K562 (cell line): Measurements from ENCODE around the gene ZDHHC12. TPM values are rescaled to one million over a fixed set of nuclear protein-coding genes. Genes with fewer than 3 reads are reported as not detected.

Experiments
- ETV1 ChIP-seq: fragments of 450-650 bp; conservative IDR thresholded peaks from 2 replicates; pipeline ENCODE4 v1.6.1; 2016; ENCODE audit warnings: missing genetic modification characterization, control low read depth, low read depth, missing compliant biosample characterization
- HDAC1 ChIP-seq, 2 experiments: fragments of 450-650 bp; IDR thresholded peaks; 2 replicates each; pipeline ENCODE4 v1.6.1; 2016 to 2017; ENCODE audit warnings: inconsistent platforms in 1 of 2, mild to moderate bottlenecking in 1 of 2, moderate library complexity in 1 of 2
- MBD2 ChIP-seq: sonication (generic); IDR thresholded peaks from 2 replicates; pipeline ENCODE4 v1.6.1; 2016; ENCODE audit warnings: low read depth, borderline replicate concordance
- NR2C1 ChIP-seq, 2 experiments: fragments of 450-650 bp; IDR thresholded peaks; 2 replicates each; pipeline ENCODE4 v1.6.1; 2017; ENCODE audit warnings: mild to moderate bottlenecking in 2 of 2, antibody characterized with exemption in 1 of 2, inconsistent platforms in 1 of 2, missing compliant biosample characterization in 1 of 2, missing genetic modification characterization in 1 of 2
- RBM17 ChIP-seq: fragments of 200-400 bp; formaldehyde crosslinking; IDR thresholded peaks from 2 replicates; pipeline ENCODE4 v1.6.1; 2017; ENCODE audit warnings: low read depth, mild to moderate bottlenecking, low read length, borderline replicate concordance
- SETDB1 ChIP-seq: IDR thresholded peaks from one replicate; pipeline ENCODE4 v1.6.1; 2012; ENCODE audit warnings: low read length, control low read depth, inconsistent platforms
- SIRT6 ChIP-seq: IDR thresholded peaks from one replicate; pipeline ENCODE4 v1.6.1; 2012; ENCODE audit warnings: low read depth, mild to moderate bottlenecking, control low read depth, inconsistent platforms, low read length, moderate library complexity
- TEAD4 ChIP-seq, 2 experiments: sonication (generic) in 1 of 2; formaldehyde crosslinking in 1 of 2; IDR thresholded peaks; 2 replicates each; pipeline versions ENCODE4 v1.6.1 to v1.8.0; 2012 to 2022; ENCODE audit warnings: borderline replicate concordance in 1 of 2, inconsistent platforms in 1 of 2, low read length in 1 of 2, mild to moderate bottlenecking in 1 of 2, missing genetic modification reagents in 1 of 2
- YBX1 ChIP-seq: fragments of 450-650 bp; IDR thresholded peaks from 2 replicates; pipeline ENCODE4 v1.7.1; 2016; ENCODE audit warnings: mild to moderate bottlenecking
- ZC3H11A ChIP-seq: IDR thresholded peaks from 2 replicates; pipeline ENCODE4 v1.6.1; 2012; ENCODE audit warnings: low read depth, low read length, improper control_type of control experiment
- ZNF592 ChIP-seq: fragments of 450-650 bp; IDR thresholded peaks from 2 replicates; pipeline ENCODE4 v1.6.1; 2017; ENCODE audit warnings: antibody characterized with exemption, mild to moderate bottlenecking
- polyA plus RNA-seq, 8 experiments: library from polyadenylated mRNA; depleted of rRNA in 4 of 8; stranded (reverse) in 5 of 8; unstranded in 3 of 8; fragments of >200 nt; fragmentation: Nextera tagmentation in 2 of 8; fragmentation: Illumina TruSeq in 1 of 8; extraction: Ambion mirVana in 2 of 8; extraction: Trizol in 1 of 8; gene quantifications; 2 replicates each; pipeline versions ENCODE4 v1.2.1 to v1.2.3, GENCODE V29; 2011 to 2014; ENCODE audit warnings: inconsistent platforms in 1 of 8, missing spikeins in 1 of 8
- total RNA-seq, 7 experiments: library from RNA; depleted of rRNA in 6 of 7; stranded (reverse); fragments of >200 nt in 6 of 7; fragmentation: Illumina TruSeq in 2 of 7; extraction: Trizol in 2 of 7; gene quantifications; 2 replicates each; pipeline versions ENCODE4 v1.2.1 to v1.2.3, GENCODE V29; 2011 to 2021; ENCODE audit warnings: low replicate concordance in 1 of 7
- TF ChIP-seq, protein P1 (sequence below): fragments of 450-650 bp; IDR thresholded peaks from 2 replicates; pipeline ENCODE4 v1.6.1; 2017; ENCODE audit warnings: antibody characterized with exemption
- TF ChIP-seq, protein P2 (sequence below): fragments of 450-650 bp; IDR thresholded peaks from 2 replicates; pipeline ENCODE4 v1.6.1; 2018; ENCODE audit not compliant: partially characterized antibody
- TF ChIP-seq, protein P3 (sequence below): fragments of 200-800 bp; sonication (Bioruptor generic); IDR thresholded peaks from 2 replicates; pipeline ENCODE4 v1.6.1; 2017; ENCODE audit warnings: missing genetic modification characterization, missing compliant biosample characterization

ZDHHC12 gene
- total and polyA plus RNA-seq, 9 of the 15 experiments (the other 6 are each of a cell fraction or from before 2014, with no cell fraction given), result 0.21 to 38.0 (median 13.8) TPM

GRCh38 chr9:128771745-128772519, 48.0 kb upstream of the ZDHHC12 start, which contains the start of gene ZER1 (continued):
- TF ChIP-seq, protein P1, sequence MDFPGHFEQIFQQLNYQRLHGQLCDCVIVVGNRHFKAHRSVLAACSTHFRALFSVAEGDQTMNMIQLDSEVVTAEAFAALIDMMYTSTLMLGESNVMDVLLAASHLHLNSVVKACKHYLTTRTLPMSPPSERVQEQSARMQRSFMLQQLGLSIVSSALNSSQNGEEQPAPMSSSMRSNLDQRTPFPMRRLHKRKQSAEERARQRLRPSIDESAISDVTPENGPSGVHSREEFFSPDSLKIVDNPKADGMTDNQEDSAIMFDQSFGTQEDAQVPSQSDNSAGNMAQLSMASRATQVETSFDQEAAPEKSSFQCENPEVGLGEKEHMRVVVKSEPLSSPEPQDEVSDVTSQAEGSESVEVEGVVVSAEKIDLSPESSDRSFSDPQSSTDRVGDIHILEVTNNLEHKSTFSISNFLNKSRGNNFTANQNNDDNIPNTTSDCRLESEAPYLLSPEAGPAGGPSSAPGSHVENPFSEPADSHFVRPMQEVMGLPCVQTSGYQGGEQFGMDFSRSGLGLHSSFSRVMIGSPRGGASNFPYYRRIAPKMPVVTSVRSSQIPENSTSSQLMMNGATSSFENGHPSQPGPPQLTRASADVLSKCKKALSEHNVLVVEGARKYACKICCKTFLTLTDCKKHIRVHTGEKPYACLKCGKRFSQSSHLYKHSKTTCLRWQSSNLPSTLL, result no peak
- TF ChIP-seq ZNF592 (peak; percentile 75), SIRT6 (no peak), TEAD4 (IDR thresholded peaks at IDR 0.05; ENCODE audit: low read length) (no peak), TEAD4 (CRISPR knock-in tag; IDR thresholded peaks at IDR 0.05; ENCODE audit: borderline replicate concordance) (no peak), RBM17 (no peak), ZC3H11A (peak; percentile 96), NR2C1 (IDR thresholded peaks at IDR 0.05) (peak; percentile 72; the same call in 1 of the 2 replicates), NR2C1 (tag; IDR thresholded peaks at IDR 0.05) (peak; percentile 91), SETDB1 (no peak), HDAC1 (IDR thresholded peaks at IDR 0.05) (0 out of 4 replicates have a peak, but pooled peaks of 1 of the 2 experiments have one; percentile 39), ETV1 (tag) (peak; percentile 44; the same call in 1 of the 2 replicates), MBD2 (0 out of 2 replicates have a peak, but pooled peaks have one; percentile 65), YBX1 (no peak)
- TF ChIP-seq, protein P2, sequence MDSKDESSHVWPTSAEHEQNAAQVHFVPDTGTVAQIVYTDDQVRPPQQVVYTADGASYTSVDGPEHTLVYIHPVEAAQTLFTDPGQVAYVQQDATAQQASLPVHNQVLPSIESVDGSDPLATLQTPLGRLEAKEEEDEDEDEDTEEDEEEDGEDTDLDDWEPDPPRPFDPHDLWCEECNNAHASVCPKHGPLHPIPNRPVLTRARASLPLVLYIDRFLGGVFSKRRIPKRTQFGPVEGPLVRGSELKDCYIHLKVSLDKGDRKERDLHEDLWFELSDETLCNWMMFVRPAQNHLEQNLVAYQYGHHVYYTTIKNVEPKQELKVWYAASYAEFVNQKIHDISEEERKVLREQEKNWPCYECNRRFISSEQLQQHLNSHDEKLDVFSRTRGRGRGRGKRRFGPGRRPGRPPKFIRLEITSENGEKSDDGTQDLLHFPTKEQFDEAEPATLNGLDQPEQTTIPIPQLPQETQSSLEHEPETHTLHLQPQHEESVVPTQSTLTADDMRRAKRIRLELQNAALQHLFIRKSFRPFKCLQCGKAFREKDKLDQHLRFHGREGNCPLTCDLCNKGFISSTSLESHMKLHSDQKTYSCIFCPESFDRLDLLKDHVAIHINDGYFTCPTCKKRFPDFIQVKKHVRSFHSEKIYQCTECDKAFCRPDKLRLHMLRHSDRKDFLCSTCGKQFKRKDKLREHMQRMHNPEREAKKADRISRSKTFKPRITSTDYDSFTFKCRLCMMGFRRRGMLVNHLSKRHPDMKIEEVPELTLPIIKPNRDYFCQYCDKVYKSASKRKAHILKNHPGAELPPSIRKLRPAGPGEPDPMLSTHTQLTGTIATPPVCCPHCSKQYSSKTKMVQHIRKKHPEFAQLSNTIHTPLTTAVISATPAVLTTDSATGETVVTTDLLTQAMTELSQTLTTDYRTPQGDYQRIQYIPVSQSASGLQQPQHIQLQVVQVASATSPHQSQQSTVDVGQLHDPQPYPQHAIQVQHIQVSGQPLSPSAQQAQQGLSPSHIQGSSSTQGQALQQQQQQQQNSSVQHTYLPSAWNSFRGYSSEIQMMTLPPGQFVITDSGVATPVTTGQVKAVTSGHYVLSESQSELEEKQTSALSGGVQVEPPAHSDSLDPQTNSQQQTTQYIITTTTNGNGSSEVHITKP, result no peak
- TF ChIP-seq, protein P3, sequence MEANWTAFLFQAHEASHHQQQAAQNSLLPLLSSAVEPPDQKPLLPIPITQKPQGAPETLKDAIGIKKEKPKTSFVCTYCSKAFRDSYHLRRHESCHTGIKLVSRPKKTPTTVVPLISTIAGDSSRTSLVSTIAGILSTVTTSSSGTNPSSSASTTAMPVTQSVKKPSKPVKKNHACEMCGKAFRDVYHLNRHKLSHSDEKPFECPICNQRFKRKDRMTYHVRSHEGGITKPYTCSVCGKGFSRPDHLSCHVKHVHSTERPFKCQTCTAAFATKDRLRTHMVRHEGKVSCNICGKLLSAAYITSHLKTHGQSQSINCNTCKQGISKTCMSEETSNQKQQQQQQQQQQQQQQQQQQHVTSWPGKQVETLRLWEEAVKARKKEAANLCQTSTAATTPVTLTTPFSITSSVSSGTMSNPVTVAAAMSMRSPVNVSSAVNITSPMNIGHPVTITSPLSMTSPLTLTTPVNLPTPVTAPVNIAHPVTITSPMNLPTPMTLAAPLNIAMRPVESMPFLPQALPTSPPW (CRISPR knock-in tag), result peak; percentile 88
